ENCODE results near the gene MBD4.

GRCh38 chr3:129429080-129429451, 10.7 kb downstream of the MBD4 start:
- TF ChIP-seq EZH2 (IDR thresholded peaks at IDR 0.05; ENCODE audit: borderline replicate concordance, insufficient read depth, low read depth, low read length, poor library complexity, severe bottlenecking) (no peak), CTCF (IDR thresholded peaks at IDR 0.05) (no peak)
